Measurements from ENCODE around the gene TP63.

TP63 gene

DNA sequence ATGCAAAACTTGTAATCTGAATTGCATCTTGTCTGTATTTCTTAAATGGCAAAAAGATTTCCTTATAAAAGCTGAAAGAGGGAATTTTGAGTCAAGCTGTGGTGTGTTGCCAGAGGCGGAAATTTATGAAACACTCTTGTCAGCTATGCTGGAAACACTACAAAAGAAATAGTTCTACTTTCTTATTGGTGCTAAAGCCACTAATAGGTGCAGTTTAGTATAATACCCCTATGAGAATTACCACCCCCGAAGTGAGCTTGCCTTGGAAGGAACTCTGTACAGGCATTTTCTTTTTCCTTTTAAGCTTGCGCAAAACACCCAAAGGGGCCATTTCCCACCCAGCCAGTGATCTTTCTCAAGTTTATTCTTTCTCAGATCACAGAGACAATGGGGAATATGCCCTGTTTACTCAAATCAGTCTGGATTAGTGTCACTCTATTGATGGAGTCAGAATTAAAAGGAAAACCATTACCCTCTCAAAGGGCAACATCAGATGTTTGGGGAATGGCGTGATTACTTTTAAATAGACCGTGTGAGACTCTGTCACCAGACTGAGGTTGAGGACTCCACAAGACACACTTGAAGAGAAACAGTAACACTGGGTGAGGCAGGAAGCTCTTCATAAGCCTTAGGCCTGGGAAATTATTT is 166.0 kb downstream of the TP63 start:
- no peak for TF ChIP-seq BACH2 (CRISPR knock-in tag; IDR thresholded peaks at IDR 0.05; ENCODE audit: borderline replicate concordance)
- TF ChIP-seq PATZ1 (CRISPR knock-in tag; IDR thresholded peaks at IDR 0.05; ENCODE audit: borderline replicate concordance), result no peak
- no peak for TF ChIP-seq ARNTL (CRISPR knock-in tag; IDR thresholded peaks at IDR 0.05; ENCODE audit: borderline replicate concordance, low read depth)
- TF ChIP-seq GLIS3 (CRISPR knock-in tag; IDR thresholded peaks at IDR 0.05), result no peak
- no peak for TF ChIP-seq TCF4 (CRISPR knock-in tag; IDR thresholded peaks at IDR 0.05; ENCODE audit: borderline replicate concordance)
- TF ChIP-seq CSRNP3 (CRISPR knock-in tag; IDR thresholded peaks at IDR 0.05), result no peak
- no peak for TF ChIP-seq ESRRG (CRISPR knock-in tag; IDR thresholded peaks at IDR 0.05)
- TF ChIP-seq ISL1 (CRISPR knock-in tag; IDR thresholded peaks at IDR 0.05), result no peak
- ATAC-seq, result no peak

DNA sequence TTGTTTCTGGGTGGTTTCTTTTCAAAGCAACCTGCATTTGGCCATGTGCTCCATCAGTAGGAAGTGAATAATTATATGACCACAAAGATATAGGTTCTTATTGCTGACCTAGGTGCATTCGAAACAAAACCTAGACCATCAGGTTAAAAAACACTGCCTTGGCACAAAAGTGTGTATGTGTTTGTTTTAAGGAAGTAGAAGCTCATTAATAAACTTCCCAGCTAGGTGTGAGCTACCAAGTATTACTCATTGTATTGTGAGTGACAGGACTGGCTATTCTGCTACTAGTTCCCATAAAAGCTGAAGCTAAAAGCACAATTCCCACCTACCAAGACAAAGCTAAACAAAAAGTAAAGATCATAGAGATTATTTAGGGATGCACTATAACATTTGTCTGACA is 168.2 kb downstream of the TP63 start:
- no peak for ATAC-seq
- TF ChIP-seq ZC3H10 (CRISPR knock-in tag; IDR thresholded peaks at IDR 0.05) (no peak), ARNTL (CRISPR knock-in tag; IDR thresholded peaks at IDR 0.05; ENCODE audit: borderline replicate concordance, low read depth) (no peak), TOX (CRISPR knock-in tag; IDR thresholded peaks at IDR 0.05; ENCODE audit: borderline replicate concordance) (no peak), ZFP30 (CRISPR knock-in tag; IDR thresholded peaks at IDR 0.05) (no peak), GLIS3 (CRISPR knock-in tag; IDR thresholded peaks at IDR 0.05) (no peak), ZFP3 (CRISPR knock-in tag; IDR thresholded peaks at IDR 0.05) (no peak), ZNF70 (CRISPR knock-in tag; IDR thresholded peaks at IDR 0.05) (no peak), CREB5 (CRISPR knock-in tag; IDR thresholded peaks at IDR 0.05; ENCODE audit: low read depth) (no peak), ZNF565 (CRISPR knock-in tag; conservative IDR thresholded peaks at IDR 0.05; ENCODE audit: low read depth) (no peak), RARB (CRISPR knock-in tag; IDR thresholded peaks at IDR 0.05) (no peak), PATZ1 (CRISPR knock-in tag; IDR thresholded peaks at IDR 0.05; ENCODE audit: borderline replicate concordance) (no peak), CSDC2 (CRISPR knock-in tag; IDR thresholded peaks at IDR 0.05) (no peak), OSR1 (CRISPR knock-in tag; IDR thresholded peaks at IDR 0.05) (no peak), ESRRG (CRISPR knock-in tag; IDR thresholded peaks at IDR 0.05) (no peak), TCF4 (CRISPR knock-in tag; IDR thresholded peaks at IDR 0.05; ENCODE audit: borderline replicate concordance) (no peak), ZNF8 (CRISPR knock-in tag; IDR thresholded peaks at IDR 0.05) (no peak)
- TF ChIP-seq, protein P1, sequence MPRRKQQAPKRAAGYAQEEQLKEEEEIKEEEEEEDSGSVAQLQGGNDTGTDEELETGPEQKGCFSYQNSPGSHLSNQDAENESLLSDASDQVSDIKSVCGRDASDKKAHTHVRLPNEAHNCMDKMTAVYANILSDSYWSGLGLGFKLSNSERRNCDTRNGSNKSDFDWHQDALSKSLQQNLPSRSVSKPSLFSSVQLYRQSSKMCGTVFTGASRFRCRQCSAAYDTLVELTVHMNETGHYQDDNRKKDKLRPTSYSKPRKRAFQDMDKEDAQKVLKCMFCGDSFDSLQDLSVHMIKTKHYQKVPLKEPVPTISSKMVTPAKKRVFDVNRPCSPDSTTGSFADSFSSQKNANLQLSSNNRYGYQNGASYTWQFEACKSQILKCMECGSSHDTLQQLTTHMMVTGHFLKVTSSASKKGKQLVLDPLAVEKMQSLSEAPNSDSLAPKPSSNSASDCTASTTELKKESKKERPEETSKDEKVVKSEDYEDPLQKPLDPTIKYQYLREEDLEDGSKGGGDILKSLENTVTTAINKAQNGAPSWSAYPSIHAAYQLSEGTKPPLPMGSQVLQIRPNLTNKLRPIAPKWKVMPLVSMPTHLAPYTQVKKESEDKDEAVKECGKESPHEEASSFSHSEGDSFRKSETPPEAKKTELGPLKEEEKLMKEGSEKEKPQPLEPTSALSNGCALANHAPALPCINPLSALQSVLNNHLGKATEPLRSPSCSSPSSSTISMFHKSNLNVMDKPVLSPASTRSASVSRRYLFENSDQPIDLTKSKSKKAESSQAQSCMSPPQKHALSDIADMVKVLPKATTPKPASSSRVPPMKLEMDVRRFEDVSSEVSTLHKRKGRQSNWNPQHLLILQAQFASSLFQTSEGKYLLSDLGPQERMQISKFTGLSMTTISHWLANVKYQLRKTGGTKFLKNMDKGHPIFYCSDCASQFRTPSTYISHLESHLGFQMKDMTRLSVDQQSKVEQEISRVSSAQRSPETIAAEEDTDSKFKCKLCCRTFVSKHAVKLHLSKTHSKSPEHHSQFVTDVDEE (CRISPR knock-in tag; IDR thresholded peaks at IDR 0.05), result no peak

DNA sequence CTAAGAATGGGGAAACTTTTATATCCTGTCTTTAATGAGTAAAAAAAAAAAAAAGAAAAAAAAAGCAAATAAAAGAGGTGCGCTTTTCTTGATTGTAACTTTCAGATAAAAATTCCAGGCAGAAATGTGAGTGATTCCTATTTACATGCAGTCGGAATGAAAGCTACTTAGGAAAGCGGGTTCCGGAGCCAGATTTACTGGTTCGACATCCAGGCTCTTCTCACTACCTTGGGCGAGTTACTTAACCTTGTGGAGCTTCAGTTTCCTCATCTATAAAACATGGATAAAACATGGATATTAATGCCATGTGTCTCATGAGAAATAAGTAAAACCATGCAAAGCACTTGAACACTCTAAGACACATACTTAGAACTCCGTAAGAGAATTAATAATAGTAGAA is 169.2 kb downstream of the TP63 start:
- ATAC-seq, result no peak

More for the DNA sequence above, 169.2 kb downstream of the TP63 start:
- no peak for TF ChIP-seq ZFP30 (CRISPR knock-in tag; IDR thresholded peaks at IDR 0.05)
- TF ChIP-seq, protein P1 (CRISPR knock-in tag; IDR thresholded peaks at IDR 0.05), result no peak
- TF ChIP-seq RARB (CRISPR knock-in tag; IDR thresholded peaks at IDR 0.05), result no peak
- TF ChIP-seq TOX (CRISPR knock-in tag; IDR thresholded peaks at IDR 0.05; ENCODE audit: borderline replicate concordance), result no peak
- no peak for TF ChIP-seq ZNF8 (CRISPR knock-in tag; IDR thresholded peaks at IDR 0.05)
- no peak for TF ChIP-seq ISL1 (CRISPR knock-in tag; IDR thresholded peaks at IDR 0.05)
- TF ChIP-seq BACH2 (CRISPR knock-in tag; IDR thresholded peaks at IDR 0.05; ENCODE audit: borderline replicate concordance), result no peak

Measured in SK-N-SH treated with all-trans-retinoic acid at 6 μM for 48 hours (cell line).